GM18502 (cell line): Measurements from ENCODE around the gene XRN1.

Experiments
- ATAC-seq: cut with Tn5 transposase; IDR thresholded peaks from one replicate; pipeline ENCODE4 v1.9.1; 2021; ENCODE audit warnings: mild to moderate bottlenecking; ENCODE audit not compliant: unreplicated experiment, poor library complexity

The XRN1 gene

DNA sequence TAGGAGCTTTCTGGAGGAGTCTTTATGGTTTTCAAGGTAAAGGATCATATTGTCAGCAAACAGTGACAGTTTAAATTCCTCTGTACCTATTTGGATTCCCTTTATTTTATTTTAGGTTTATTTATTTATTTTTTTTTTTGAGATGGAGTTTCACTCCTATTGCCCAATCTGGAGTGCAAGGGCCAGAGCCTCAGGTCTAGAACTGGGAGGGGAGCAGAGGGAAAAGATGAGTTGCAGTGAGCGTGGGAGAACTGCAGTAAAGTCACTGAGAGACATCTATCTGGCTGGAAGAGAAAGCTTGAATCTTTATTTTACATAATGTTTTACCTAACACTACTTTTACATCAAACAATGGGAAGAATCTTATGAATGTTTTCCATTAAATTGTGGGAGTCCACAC, 172.9 kb downstream of the XRN1 start:
- ATAC-seq = no peak

DNA sequence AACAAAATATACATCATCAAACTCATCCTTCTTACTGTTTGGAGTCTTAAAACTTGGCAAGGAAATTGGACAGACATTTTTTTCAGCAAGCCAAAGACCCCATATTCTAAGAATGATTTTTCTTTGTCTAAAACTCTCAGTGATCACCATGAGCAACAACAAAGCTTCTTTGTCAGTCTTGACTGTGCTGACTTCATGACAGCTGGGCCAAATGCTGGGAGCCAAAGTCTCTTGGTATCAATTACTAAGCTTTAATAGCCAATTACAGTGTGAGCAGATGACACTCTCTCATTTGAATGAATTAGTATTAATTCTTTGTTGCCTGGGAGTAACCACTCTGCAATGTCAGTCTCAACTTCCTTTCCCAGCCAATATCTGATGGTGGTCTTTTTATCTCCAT, 174.3 kb downstream of the XRN1 start:
- no peak for ATAC-seq

DNA sequence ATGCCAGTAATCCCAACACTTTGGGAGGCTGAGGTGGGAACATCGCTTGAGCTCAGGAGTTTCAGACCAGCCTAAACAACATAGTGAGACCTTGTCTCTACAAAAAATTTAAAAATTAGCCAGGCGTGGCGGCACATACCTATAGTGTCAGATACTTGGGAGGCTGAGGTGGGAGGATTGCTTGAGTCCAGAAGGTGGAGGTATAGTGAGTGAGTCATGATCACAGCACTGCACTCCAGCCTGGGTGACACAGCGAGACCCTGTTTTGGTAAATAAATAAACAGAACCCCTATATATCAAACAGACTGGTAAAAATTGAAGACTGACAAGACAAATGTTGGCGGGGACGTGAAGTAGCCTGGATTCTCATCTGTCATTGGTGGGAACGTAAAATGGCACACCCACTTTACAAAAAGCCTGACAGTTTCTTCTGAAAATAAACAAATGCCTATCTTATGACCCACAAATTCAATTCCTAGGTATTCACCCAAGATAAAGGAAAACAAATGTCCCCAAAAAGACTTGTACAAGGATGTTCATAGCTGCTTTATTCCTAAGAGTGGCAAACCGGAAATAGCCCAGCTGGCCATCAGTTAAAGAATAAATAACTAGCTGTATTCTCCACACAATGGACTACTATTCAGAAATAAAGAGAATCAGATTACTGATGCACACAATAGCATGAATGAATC, 175.5 kb downstream of the XRN1 start:
- no peak for ATAC-seq

DNA sequence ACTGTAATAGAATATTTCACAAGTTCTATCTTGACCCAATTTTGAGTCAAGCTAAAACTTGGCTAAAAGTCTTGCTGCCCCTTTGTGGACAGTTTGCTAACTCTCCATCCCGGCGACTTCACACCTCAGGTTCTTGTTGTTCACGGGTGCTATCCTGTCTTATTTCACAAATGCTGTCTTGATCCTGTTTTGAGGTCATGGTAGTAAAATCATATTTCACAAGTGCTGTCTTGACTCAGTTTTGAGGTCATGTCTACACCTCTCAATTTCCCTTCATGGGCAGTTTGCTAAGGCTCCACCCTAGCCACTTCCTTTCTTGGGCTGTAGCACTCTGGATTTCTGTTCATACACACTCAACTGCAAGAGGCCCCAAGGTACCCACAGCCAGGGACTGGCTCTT, 177.4 kb downstream of the XRN1 start:
- no peak for ATAC-seq

DNA sequence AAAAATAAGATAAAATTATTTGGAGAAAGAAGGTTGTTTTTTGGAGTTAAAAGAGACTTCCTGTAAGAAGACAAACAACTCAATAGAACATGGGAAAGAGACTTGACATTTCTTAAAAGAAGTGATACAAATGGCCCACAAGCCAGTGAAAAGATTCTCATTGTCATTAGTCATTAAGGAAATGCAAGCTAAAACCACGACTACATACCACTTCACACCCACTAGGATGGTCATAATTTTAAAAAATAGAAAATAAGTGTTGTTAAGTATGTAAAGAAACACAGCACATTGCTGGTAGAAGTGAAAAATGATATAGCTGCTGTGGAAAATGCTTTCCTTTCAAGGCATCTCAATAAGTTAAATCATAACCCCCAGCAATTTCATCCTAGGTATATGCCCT, 178.1 kb downstream of the XRN1 start:
- no peak for ATAC-seq

DNA sequence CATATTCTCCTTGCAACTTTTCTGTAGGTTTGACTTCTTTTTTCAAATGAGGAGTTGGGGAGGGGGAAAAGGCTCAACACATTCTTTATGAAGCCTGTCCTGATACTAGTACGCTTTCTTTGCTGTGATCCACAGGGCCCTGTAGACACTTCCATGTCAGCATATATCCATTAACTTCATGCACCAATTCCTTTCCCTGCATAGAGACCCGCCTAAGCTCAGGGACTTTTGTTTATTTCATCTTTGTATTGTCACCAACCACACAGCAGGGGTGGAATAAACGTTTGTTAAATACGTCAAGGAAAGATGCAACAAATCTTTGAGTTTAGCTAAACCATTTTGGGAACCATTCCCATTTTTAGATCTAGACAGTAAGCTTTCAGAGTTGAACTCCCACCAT, 179.4 kb downstream of the XRN1 start:
- no peak for ATAC-seq

DNA sequence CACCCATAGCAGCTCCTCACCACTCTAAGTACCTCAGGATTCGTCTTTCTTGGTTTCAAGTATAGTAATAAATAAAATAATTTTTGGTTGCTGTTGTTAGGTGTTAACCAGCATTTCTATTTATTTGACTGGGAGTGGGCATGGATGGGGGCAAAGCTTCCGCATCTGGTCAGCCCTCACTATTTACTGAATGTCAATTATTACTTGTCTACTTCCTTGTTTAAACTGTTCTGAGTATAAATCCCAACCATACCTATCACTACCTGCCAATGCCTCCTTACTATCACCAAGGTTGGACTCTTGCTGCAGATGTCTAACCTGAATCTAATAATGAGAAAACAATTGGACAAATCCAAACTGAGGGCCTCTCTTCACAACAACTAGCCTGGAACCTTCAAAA, 180.6 kb downstream of the XRN1 start:
- ATAC-seq = no peak

DNA sequence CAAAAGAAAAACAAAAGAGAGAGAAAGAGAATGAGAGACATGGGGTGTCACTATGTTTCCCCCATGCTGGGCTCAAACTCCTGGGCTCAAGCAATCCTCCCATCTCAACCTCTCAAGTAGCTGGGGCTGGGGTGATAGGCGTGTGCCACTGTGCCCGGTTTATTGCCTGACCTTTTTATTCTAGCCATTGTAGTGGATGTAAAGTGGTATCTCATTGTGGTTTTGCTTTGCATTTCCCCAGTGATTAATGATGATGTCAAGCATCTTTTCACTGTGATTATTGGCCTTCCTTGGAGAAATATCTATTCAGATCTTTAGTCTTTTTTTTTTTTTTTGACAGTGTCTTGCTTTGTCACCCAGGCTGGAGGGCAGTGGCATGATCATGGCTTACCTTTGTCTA, 184.7 kb downstream of the XRN1 start:
- ATAC-seq = no peak

DNA sequence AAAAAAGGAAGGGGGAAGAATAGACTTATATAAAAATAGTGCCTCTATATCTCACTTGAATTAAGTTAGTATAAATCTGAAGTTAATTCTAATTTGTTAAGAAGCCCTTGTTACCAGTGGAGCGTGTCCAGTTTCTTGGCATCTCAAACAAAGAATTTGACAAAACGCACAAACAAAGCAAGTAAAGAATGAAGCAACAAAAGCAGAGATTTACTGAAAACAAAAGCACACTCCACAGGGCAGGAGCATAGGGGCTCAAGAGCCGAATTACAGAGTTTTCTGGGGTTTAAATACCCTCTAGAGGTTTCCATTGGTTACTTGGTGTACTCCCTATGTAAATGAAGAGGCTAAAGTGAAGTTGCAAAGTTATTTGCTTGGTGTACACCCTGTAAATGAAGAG, 188.5 kb downstream of the XRN1 start:
- no peak for ATAC-seq

DNA sequence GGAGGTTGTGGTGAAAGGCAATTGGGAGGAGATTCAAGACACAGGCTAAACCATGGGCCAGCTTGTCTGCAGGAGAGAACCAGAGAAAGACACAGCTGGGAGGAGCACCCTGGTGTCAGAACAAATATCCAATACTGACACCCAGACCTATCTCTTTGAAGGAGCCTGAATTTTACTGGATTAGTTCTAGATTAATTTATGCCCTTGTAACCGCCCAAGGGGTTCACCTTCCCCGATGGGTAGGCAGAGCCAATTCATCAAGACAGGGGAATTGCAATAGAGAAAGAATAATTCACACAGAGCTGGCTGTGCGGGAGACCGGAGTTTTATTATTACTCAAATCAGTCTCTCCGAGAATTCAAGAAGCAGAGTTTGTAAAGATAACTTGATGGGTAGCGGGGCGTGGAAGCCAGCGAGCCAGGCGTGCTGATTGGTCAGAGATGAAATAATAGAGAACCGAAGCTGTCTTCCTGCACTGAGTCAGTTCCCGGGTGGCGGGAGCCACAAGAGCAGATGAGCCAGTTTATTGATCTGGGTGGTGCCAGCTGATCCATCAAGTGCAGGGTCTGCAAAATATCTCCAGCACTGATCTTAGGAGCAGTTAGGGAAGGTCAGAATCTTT, 191.0 kb downstream of the XRN1 start:
- ATAC-seq = no peak
